WTC11 (cell line): ENCODE data around the gene PTP4A2. TPM values are rescaled to one million over a fixed set of nuclear protein-coding genes. Genes with fewer than 3 reads are reported as not detected.

Experiments
- ATAC-seq: fragments of 200-7000 bp; cut with Tn5 transposase; 2 replicates; pipeline ENCODE4 v1.10.0; 2021; ENCODE audit warnings: mild to moderate bottlenecking, moderate library complexity
- CTCF ChIA-PET: fragments of 300-600 bp; sonication (Branson Sonifier 250); formaldehyde crosslinking; loops from one replicate; lab custom pipeline; 2021; ENCODE audit warnings: antibody characterized with exemption; lab: Charles Lee
- POLR2A ChIA-PET: fragments of 350-600 bp; sonication (Branson Sonifier 250); formaldehyde crosslinking; loops from one replicate; lab custom pipeline; 2021; ENCODE audit warnings: antibody characterized with exemption; lab: Charles Lee
- DNase-seq: peaks from one replicate; pipeline ENCODE4 v3.0.0; 2021; ENCODE audit warnings: low spot score
- H3K27ac Mint-ChIP-seq: 2 replicates; pipeline ENCODE4 v1.8.0; 2021; ENCODE audit warnings: mixed read lengths
- H3K27me3 Mint-ChIP-seq: 2 replicates; pipeline ENCODE4 v1.8.0; 2021; ENCODE audit warnings: low read depth, mild to moderate bottlenecking, moderate library complexity, mixed read lengths
- H3K36me3 Mint-ChIP-seq: 2 replicates; pipeline ENCODE4 v1.8.0; 2021; ENCODE audit warnings: mixed read lengths
- H3K4me1 Mint-ChIP-seq: 2 replicates; pipeline ENCODE4 v1.8.0; 2022; ENCODE audit warnings: mixed read lengths
- H3K4me3 Mint-ChIP-seq: 2 replicates; pipeline ENCODE4 v1.8.0; 2021; ENCODE audit warnings: mild to moderate bottlenecking, moderate library complexity, mixed read lengths
- H3K9me3 Mint-ChIP-seq: 2 replicates; pipeline ENCODE4 v1.8.0; 2021; ENCODE audit warnings: mixed read lengths
- ATF3 ChIP-seq: sonication (generic); formaldehyde crosslinking; conservative IDR thresholded peaks from 2 replicates; pipeline ENCODE4 v1.8.1; 2022; ENCODE audit warnings: mild to moderate bottlenecking, missing genetic modification reagents
- ATF6 ChIP-seq: sonication (generic); formaldehyde crosslinking; IDR thresholded peaks from 2 replicates; pipeline ENCODE4 v1.8.1; 2023; ENCODE audit warnings: mild to moderate bottlenecking, missing genetic modification reagents
- CDX4 ChIP-seq: fragments of 250-450 bp; sonication (Bioruptor Pico); IDR thresholded peaks from 2 replicates; pipeline ENCODE4 v1.9.0; 2021; ENCODE audit warnings: moderate library complexity, mild to moderate bottlenecking, inconsistent platforms, borderline replicate concordance
- E2F1 ChIP-seq: sonication (generic); formaldehyde crosslinking; IDR thresholded peaks from 2 replicates; pipeline ENCODE4 v1.8.0; 2022; ENCODE audit warnings: mild to moderate bottlenecking, missing genetic modification reagents
- E2F4 ChIP-seq: sonication (generic); formaldehyde crosslinking; IDR thresholded peaks from 2 replicates; pipeline ENCODE4 v1.8.1; 2022; ENCODE audit warnings: low read depth, mild to moderate bottlenecking, moderate library complexity, missing genetic modification reagents, borderline replicate concordance
- EMX1 ChIP-seq: fragments of 250-450 bp; sonication (Bioruptor Pico); IDR thresholded peaks from 2 replicates; pipeline ENCODE4 v1.8.0; 2021; ENCODE audit warnings: mild to moderate bottlenecking
- FOXP1 ChIP-seq: sonication (generic); formaldehyde crosslinking; IDR thresholded peaks from 2 replicates; pipeline ENCODE4 v1.8.0; 2022; ENCODE audit warnings: missing genetic modification reagents, mild to moderate bottlenecking, moderate library complexity, borderline replicate concordance
- GABPB1 ChIP-seq: sonication (generic); formaldehyde crosslinking; IDR thresholded peaks from 2 replicates; pipeline ENCODE4 v1.8.1; 2023; ENCODE audit warnings: mild to moderate bottlenecking, missing genetic modification reagents
- HMGA2 ChIP-seq: fragments of 250-450 bp; sonication (Bioruptor Pico); IDR thresholded peaks from 2 replicates; pipeline ENCODE4 v1.4.0; 2021; ENCODE audit warnings: mild to moderate bottlenecking, moderate library complexity
- JAZF1 ChIP-seq: fragments of 250-450 bp; sonication (Bioruptor Pico); IDR thresholded peaks from 2 replicates; pipeline ENCODE4 v1.9.0; 2021; ENCODE audit warnings: moderate library complexity, mild to moderate bottlenecking, inconsistent platforms
- JUN ChIP-seq: sonication (generic); formaldehyde crosslinking; IDR thresholded peaks from 2 replicates; pipeline ENCODE4 v1.8.0; 2023; ENCODE audit warnings: mild to moderate bottlenecking, missing genetic modification reagents
- MLX ChIP-seq: sonication (generic); formaldehyde crosslinking; IDR thresholded peaks from 2 replicates; pipeline ENCODE4 v1.8.1; 2023; ENCODE audit warnings: mild to moderate bottlenecking, missing genetic modification reagents, moderate library complexity
- NFE2L1 ChIP-seq: sonication (generic); formaldehyde crosslinking; IDR thresholded peaks from 2 replicates; pipeline ENCODE4 v1.8.1; 2023; ENCODE audit warnings: missing genetic modification reagents
- PREB ChIP-seq: sonication (generic); formaldehyde crosslinking; IDR thresholded peaks from 2 replicates; pipeline ENCODE4 v1.8.1; 2022; ENCODE audit warnings: mild to moderate bottlenecking, missing genetic modification reagents, moderate library complexity, borderline replicate concordance
- RELA ChIP-seq: sonication (generic); formaldehyde crosslinking; IDR thresholded peaks from 2 replicates; pipeline ENCODE4 v1.8.1; 2022; ENCODE audit warnings: missing genetic modification reagents, mild to moderate bottlenecking, borderline replicate concordance
- USF1 ChIP-seq: sonication (generic); formaldehyde crosslinking; IDR thresholded peaks from 2 replicates; pipeline ENCODE4 v1.8.0; 2022; ENCODE audit warnings: mild to moderate bottlenecking, missing genetic modification reagents
- USF2 ChIP-seq: sonication (generic); formaldehyde crosslinking; IDR thresholded peaks from 2 replicates; pipeline ENCODE4 v1.8.1; 2023; ENCODE audit warnings: mild to moderate bottlenecking, missing genetic modification reagents, moderate library complexity
- ZBTB43 ChIP-seq: sonication (generic); formaldehyde crosslinking; IDR thresholded peaks from 2 replicates; pipeline ENCODE4 v1.8.1; 2023; ENCODE audit warnings: mild to moderate bottlenecking, missing genetic modification reagents
- ZNF416 ChIP-seq: fragments of 250-450 bp; sonication (Bioruptor Pico); IDR thresholded peaks from 2 replicates; pipeline ENCODE4 v1.9.0; 2021; ENCODE audit warnings: mild to moderate bottlenecking, inconsistent platforms
- ZNF512 ChIP-seq: sonication (generic); formaldehyde crosslinking; IDR thresholded peaks from 2 replicates; pipeline ENCODE4 v1.8.1; 2022; ENCODE audit warnings: missing genetic modification reagents, borderline replicate concordance
- total RNA-seq: library from RNA; stranded (reverse); gene quantifications from 3 replicates; pipeline ENCODE4 v1.2.3, GENCODE V29; 2021

The PTP4A2 gene
- total RNA-seq, 1 experiment from 2014 or later, result 172 TPM

- Mint-ChIP-seq H3K9me3 (no peaks in the 10 kb centered on the region), H3K27ac (no peak overlapping the region; the same call in 1 of the 2 replicates), H3K27me3 (no peaks in the 10 kb centered on the region), H3K36me3 (peaks cover 63% of the 10 kb centered on the region), H3K4me3 (no peak overlapping the region), H3K4me1 (no peaks in the 10 kb centered on the region)
- no peak for ATAC-seq
- TF ChIP-seq ZBTB43 (CRISPR knock-in tag), result no peak
- TF ChIP-seq ATF6, result no peak
- TF ChIP-seq USF2 (CRISPR knock-in tag), result no peak
- TF ChIP-seq CDX4 (CRISPR knock-in tag), result no peak
- TF ChIP-seq GABPB1, result no peak
- no peak for TF ChIP-seq EMX1 (CRISPR knock-in tag)
- TF ChIP-seq ZNF512 (CRISPR knock-in tag), result no peak
- no peak for TF ChIP-seq USF1 (CRISPR knock-in tag)
- TF ChIP-seq E2F4, result no peak
- TF ChIP-seq ZNF416 (CRISPR knock-in tag), result no peak
- no peak for TF ChIP-seq JAZF1 (CRISPR knock-in tag)
- TF ChIP-seq JUN (CRISPR knock-in tag), result no peak
- TF ChIP-seq PREB (CRISPR knock-in tag), result no peak
- no peak for TF ChIP-seq FOXP1 (CRISPR knock-in tag)
- no peak for TF ChIP-seq HMGA2 (CRISPR knock-in tag)
- no peak for TF ChIP-seq RELA (CRISPR knock-in tag)
- TF ChIP-seq NFE2L1 (CRISPR knock-in tag), result no peak
- no peak for TF ChIP-seq MLX (CRISPR knock-in tag)
- TF ChIP-seq E2F1 (CRISPR knock-in tag), result no peak
- no peak for TF ChIP-seq ATF3 (CRISPR knock-in tag)
- ChIA-PET CTCF (interaction anchor here (2.9 kb wide), 1 partner anchor 54 kb away, joined by 9 read pairs; no protein-coding TSS in a partner anchor), POLR2A (no interaction called here)
- DNase-seq, result no peak
Observed at GRCh38 chr1:31909691-31910090, 28.5 kb downstream of the PTP4A2 start.
